Upper lobe of left lung (tissue), 6 donors: ENCODE measurements around the gene APBA1. TPM values are rescaled to one million over a fixed set of nuclear protein-coding genes. Genes with fewer than 3 reads are reported as not detected.

Experiments used
- ATAC-seq, 2 donors: fragments of 200-7000 bp; cut with Tn5 transposase; one replicate each; pipeline ENCODE4 v1.9.1; 2022; ENCODE audit warnings: mild to moderate bottlenecking in 2 of 2, moderate library complexity in 2 of 2; ENCODE audit not compliant: low FRiP score in 2 of 2
- DNase-seq, 2 donors: peaks; one replicate each; pipeline ENCODE4 v3.0.0-alpha.2; 2019 to 2020
- H3K27ac ChIP-seq, 4 donors: fragments of 200-600 bp; sonication (generic); one replicate each; pipeline ENCODE4 v1.5.1; 2016 to 2019
- H3K27me3 ChIP-seq, 4 donors: fragments of 200-600 bp; sonication (generic); one replicate each; pipeline ENCODE4 v1.5.1; 2017 to 2019
- H3K36me3 ChIP-seq, 4 donors: fragments of 200-600 bp; sonication (generic); one replicate each; pipeline ENCODE4 v1.5.1; 2016 to 2019
- H3K4me1 ChIP-seq, 4 donors: fragments of 200-600 bp; sonication (generic); one replicate each; pipeline ENCODE4 v1.5.1; 2018 to 2019
- H3K4me3 ChIP-seq, 4 donors: fragments of 200-600 bp; sonication (generic); one replicate each; pipeline ENCODE4 v1.5.1; 2017 to 2019; ENCODE audit warnings: mild to moderate bottlenecking in 2 of 4, moderate library complexity in 1 of 4
- H3K9me3 ChIP-seq, 4 donors: fragments of 200-600 bp; sonication (generic); one replicate each; pipeline ENCODE4 v1.5.1; 2018 to 2019
- EP300 ChIP-seq, 4 donors: sonication (generic); formaldehyde crosslinking; IDR thresholded peaks; one replicate each; pipeline ENCODE4 v1.5.1; 2017; ENCODE audit warnings: antibody characterized with exemption in 4 of 4, control low read depth in 2 of 4
- POLR2A ChIP-seq, 4 donors: fragments of 450-650 bp; IDR thresholded peaks; one replicate each; pipeline ENCODE4 v1.5.1; 2016 to 2017; ENCODE audit warnings: antibody characterized with exemption in 4 of 4, mild to moderate bottlenecking in 2 of 4
- POLR2AphosphoS5 ChIP-seq, 2 donors: sonication (generic); formaldehyde crosslinking; IDR thresholded peaks; one replicate each; pipeline ENCODE4 v1.5.1; 2017; ENCODE audit warnings: antibody characterized with exemption in 2 of 2
- WGBS, 2 donors: methylation state at CpG; one replicate each; pipeline ENCODE4 v1.1.5; 2017 to 2018; 5-methylcytosine and 5-hydroxymethylcytosine counted together
- total RNA-seq, 6 donors: library from RNA; depleted of rRNA in 4 of 6; stranded (reverse); fragments of >200 nt in 4 of 6; gene quantifications; one replicate each; pipeline versions ENCODE4 v1.1.0 to v1.2.1, GENCODE V29; 2016 to 2021
- TF ChIP-seq, protein P1 (sequence below), 6 experiments: fragments of 450-650 bp in 4 of 6; fragments of 200-600 bp in 2 of 6; sonication (generic) in 2 of 6; IDR thresholded peaks; one replicate each; pipeline ENCODE4 v1.5.1; 2016 to 2019; ENCODE audit warnings: antibody characterized with exemption in 6 of 6
- donor health status: DM: no; HTN: no; CAD: no; lungs with moderate emphysema.
- donor health status: DM: no; HTN: yes; CAD: no; lungs with severe emphysema.

Gene APBA1
- total RNA-seq, 6 donors from 2014 or later = 2.1 to 5.4 (median 4.0) TPM

DNA sequence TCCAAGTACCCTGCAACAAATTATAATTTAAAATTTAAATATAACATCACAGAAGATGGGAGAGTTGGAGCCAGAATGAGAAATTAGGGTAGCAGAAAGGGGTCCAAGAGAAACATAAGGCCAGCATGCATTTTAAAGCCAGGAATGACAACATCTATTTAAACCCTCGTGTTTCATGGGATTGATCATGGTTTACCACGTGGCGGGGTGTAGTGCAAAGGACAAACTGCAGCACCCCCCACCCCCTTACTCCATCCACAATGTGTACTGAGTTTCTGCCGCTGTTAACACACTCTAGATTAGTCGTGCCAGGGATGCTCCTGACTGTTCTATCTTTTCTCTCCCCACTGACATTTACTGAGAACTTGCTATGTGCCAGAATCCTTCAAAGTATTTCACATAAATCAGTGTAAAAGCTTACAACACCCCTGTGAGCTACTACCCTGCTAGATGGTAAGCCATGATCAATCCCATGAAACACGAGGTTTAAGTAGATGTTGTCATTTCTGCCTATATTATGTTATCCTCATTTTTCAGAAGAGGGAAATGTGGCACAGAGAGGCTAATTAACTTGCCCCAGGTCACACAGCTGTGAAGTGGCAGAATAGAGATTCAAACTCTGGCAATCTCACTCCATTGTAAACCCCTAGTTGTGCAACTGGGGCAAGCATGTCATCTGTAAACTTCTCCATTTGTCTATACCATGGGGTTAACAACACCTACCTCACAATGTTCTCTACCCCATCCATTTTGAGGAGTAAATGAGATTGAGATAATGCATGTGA lies 210.9 kb downstream of the APBA1 start:
- Histone ChIP-seq H3K36me3 (no peaks in the 10 kb centered on the region), H3K9me3 (no peaks in the 10 kb centered on the region), H3K27me3 (no peaks in the 10 kb centered on the region), H3K4me3 (no peak overlapping the region), H3K4me1 (no peaks in the 10 kb centered on the region), H3K27ac (no peak overlapping the region)
- TF ChIP-seq EP300 (IDR thresholded peaks at IDR 0.05) (no peak), POLR2A (IDR thresholded peaks at IDR 0.05) (no peak), POLR2AphosphoS5 (IDR thresholded peaks at IDR 0.05) (no peak)
- TF ChIP-seq, protein P1, sequence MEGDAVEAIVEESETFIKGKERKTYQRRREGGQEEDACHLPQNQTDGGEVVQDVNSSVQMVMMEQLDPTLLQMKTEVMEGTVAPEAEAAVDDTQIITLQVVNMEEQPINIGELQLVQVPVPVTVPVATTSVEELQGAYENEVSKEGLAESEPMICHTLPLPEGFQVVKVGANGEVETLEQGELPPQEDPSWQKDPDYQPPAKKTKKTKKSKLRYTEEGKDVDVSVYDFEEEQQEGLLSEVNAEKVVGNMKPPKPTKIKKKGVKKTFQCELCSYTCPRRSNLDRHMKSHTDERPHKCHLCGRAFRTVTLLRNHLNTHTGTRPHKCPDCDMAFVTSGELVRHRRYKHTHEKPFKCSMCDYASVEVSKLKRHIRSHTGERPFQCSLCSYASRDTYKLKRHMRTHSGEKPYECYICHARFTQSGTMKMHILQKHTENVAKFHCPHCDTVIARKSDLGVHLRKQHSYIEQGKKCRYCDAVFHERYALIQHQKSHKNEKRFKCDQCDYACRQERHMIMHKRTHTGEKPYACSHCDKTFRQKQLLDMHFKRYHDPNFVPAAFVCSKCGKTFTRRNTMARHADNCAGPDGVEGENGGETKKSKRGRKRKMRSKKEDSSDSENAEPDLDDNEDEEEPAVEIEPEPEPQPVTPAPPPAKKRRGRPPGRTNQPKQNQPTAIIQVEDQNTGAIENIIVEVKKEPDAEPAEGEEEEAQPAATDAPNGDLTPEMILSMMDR (IDR thresholded peaks at IDR 0.05) = no peak
- 81 to 82% methylated on average over 6 of the region's 6 CpGs for WGBS, 2 donors
- no peak for ATAC-seq
- DNase-seq = no peak

DNA sequence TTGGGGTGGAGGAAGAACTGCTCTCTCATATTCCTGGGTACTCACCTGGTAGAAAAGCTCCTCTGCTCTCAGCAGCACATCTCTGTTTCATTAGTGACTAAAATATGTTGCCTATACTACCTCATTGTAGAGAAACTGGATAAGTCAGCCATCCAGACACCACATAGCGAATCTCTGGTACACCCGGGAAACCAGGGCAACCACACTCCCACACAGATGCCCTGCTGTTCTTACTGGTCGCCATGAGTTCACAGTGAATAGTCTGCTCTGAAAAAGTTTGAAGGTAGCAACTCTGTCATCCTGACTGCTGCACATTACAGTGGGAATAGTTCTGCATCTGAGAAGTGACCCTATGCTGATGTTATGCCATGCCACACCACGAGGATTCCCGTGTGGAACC lies 212.2 kb downstream of the APBA1 start:
- H3K27me3 ChIP-seq = no peaks in the 10 kb centered on the region
- 89 to 97% methylated on average over 5 of the region's 5 CpGs for whole genome bisulfite sequencing, 2 donors

DNA sequence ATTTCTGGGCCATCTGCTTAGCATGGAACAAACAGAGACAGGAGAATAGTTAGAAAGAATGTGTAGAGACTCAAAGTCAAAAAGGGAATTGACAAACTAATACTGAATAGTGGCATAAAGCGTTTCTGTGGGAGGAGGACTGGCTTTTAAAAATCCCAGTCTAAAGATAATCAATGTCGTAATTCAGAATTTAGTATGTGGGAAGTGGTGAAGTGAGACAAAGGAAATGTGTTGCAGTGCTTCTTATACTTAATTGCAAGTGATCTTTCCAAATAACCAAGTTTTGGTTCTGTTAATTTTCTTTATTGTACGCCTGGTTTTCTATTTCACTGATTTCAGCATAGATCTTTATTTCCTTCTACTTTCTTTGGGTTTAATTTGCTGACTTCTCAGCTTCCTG lies 214.0 kb downstream of the APBA1 start:
- Histone ChIP-seq H3K9me3 (no peaks in the 10 kb centered on the region), H3K4me1 (no peaks in the 10 kb centered on the region), H3K27ac (no peak overlapping the region), H3K36me3 (no peaks in the 10 kb centered on the region), H3K4me3 (no peak overlapping the region), H3K27me3 (no peaks in the 10 kb centered on the region)
- DNase-seq (no peak), ATAC-seq (no peak)
- WGBS, 2 donors = 70 to 81% methylated on average over 3 of the region's 3 CpGs
- TF ChIP-seq POLR2A (IDR thresholded peaks at IDR 0.05) = no peak
- no peak for TF ChIP-seq POLR2AphosphoS5 (IDR thresholded peaks at IDR 0.05)
- TF ChIP-seq, protein P1 (IDR thresholded peaks at IDR 0.05) = no peak
- TF ChIP-seq EP300 (IDR thresholded peaks at IDR 0.05) = no peak

More for the DNA sequence above, 212.2 kb downstream of the APBA1 start:
- no peaks in the 10 kb centered on the region for H3K36me3 ChIP-seq
- no peak overlapping the region for H3K27ac ChIP-seq
- H3K4me1 ChIP-seq = no peaks in the 10 kb centered on the region
- TF ChIP-seq EP300 (IDR thresholded peaks at IDR 0.05) (no peak), POLR2AphosphoS5 (IDR thresholded peaks at IDR 0.05) (no peak), POLR2A (IDR thresholded peaks at IDR 0.05) (no peak)
- TF ChIP-seq, protein P1 (IDR thresholded peaks at IDR 0.05) = no peak
- ATAC-seq (no peak), DNase-seq (no peak)
- no peak overlapping the region for H3K4me3 ChIP-seq
- H3K9me3 ChIP-seq = no peaks in the 10 kb centered on the region

DNA sequence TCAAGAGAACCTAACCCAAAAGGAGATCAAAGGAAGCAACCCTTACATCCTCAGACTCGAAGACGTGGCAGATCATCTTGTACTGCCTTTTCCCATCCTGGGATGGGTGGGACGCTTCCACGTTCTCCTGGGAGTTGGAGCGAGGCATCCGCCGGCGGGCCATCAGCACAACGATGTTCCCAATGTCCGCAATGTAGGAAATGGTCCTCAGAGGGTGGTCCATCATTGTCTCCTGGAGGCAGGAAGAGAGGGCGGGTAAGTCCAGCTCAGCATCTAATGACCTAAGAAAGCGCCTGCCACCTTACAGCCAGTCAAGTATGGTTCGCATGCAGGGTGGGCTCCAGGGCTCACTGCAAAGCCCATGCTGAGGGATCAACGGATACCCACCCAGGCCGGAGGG lies 216.0 kb downstream of the APBA1 start:
- H3K4me3 ChIP-seq = no peak overlapping the region
- DNase-seq = peak in 1 of 2 donors; percentile 42
- H3K9me3 ChIP-seq = no peaks in the 10 kb centered on the region
- no peaks in the 10 kb centered on the region for H3K4me1 ChIP-seq
- TF ChIP-seq, protein P1 (IDR thresholded peaks at IDR 0.05) = no peak
- TF ChIP-seq POLR2A (IDR thresholded peaks at IDR 0.05) = no peak
- no peak overlapping the region for H3K27ac ChIP-seq
- H3K36me3 ChIP-seq = no peaks in the 10 kb centered on the region
- no peaks in the 10 kb centered on the region for H3K27me3 ChIP-seq
- WGBS, 2 donors = 75 to 91% methylated on average over 15 of the region's 15 CpGs
- ATAC-seq = no peak

DNA sequence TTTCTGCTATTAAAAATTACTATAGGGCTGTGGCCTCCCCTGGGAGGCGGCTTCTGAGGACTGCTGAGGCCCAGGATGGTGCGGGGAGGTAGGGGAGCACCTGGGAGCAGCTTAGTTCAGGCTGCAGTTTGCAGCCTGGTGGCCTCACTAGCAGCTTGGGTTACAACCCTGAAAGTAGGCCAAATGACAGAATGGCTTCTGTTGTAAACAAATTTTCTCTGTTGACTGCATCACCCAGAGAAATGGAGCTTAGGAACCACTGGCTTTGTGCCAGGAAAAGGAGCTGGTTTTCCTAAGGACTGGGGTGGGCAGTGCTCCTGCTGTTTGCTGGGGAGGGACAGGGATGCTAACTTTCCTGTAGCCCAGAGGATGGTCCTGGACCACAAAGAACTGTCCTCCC lies 216.9 kb downstream of the APBA1 start:
- no peaks in the 10 kb centered on the region for H3K4me1 ChIP-seq
- no peak overlapping the region for H3K4me3 ChIP-seq
- DNase-seq (no peak), ATAC-seq (no peak)
- no peaks in the 10 kb centered on the region for H3K27me3 ChIP-seq
- H3K36me3 ChIP-seq = no peaks in the 10 kb centered on the region
- TF ChIP-seq, protein P1 (IDR thresholded peaks at IDR 0.05) = no peak
- TF ChIP-seq POLR2A (IDR thresholded peaks at IDR 0.05) (no peak), POLR2AphosphoS5 (IDR thresholded peaks at IDR 0.05) (no peak), EP300 (IDR thresholded peaks at IDR 0.05) (no peak)
- no peaks in the 10 kb centered on the region for H3K9me3 ChIP-seq
- 100% methylated on average over 2 of the region's 2 CpGs for WGBS, 2 donors
- H3K27ac ChIP-seq = no peak overlapping the region
